ENCODE data around the gene ZNF470.

The ZNF470 gene

GRCh38 chr19:56608274-56608964, 41.2 kb downstream of the ZNF470 start:
- DNase-seq (ENCODE audit: low read depth, low spot score): no peak

- no peak for DNase-seq (ENCODE audit: low read depth, low spot score)
These were observed 44.0 kb downstream of the ZNF470 start for GRCh38 chr19:56611288-56611687.

- no peak for DNase-seq (ENCODE audit: low read depth, low spot score)
These were observed 45.5 kb downstream of the ZNF470 start for GRCh38 chr19:56612737-56613136.

DNA sequence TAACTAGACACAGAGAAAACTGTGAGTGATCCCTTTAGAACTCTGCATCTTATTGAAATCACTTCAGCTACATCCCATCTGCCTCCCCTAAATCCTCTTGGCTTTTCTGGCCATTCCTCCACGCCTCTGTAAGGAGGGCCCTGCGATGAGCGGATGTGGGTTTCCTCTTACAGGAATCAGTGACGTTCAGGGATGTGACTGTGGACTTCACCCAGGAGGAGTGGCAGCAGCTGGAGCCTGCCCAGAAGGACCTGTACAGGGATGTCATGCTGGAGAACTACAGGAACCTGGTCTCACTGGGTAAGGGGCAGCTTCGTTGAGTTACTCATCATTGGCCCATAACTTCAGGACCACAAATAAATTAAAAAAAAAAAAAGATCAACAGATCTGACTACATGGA, 46.4 kb downstream of the ZNF470 start:
- no peak for DNase-seq (ENCODE audit: low read depth, low spot score)

DNA sequence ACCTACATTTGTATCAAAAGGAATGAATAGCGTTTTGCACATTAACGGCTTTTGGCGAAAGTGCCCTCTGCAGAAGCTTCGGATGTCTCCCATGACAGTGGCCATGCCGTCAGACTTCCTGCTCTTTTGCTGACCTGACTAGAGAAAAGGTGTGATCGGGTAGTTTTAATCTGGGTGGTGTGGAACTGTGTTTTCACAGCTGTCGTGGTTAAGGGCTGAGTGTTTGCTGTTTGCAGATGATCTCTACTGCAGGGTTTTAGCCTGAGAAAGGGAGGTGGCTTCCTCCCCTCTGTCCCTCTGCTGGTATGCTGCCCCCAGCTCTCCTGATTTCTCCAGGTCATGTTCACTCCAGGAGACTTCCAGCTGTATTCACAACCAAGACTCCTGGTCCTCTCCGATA, 50.3 kb downstream of the ZNF470 start:
- no peak for DNase-seq (ENCODE audit: low read depth, low spot score)

DNA sequence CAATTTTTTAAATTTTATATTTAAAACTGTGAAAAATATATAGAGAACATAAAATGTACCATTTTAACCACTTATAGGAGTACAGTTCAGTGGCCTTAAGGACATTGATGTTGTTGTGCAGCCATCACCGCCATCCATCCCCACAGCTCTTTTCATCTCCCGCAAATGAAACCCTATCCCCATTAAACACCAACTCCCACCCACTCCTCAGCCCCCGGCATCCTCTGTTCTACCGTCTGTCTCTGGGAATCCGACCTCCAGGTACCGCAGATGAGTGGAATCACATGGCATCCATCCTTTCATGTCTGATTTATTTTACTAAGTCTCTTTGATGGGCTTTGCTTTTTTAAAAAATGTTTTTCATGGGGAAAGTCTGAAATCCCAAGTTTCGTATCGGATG, 51.9 kb downstream of the ZNF470 start:
- DNase-seq (ENCODE audit: low read depth, low spot score): no peak

GRCh38 chr19:56622374-56622773, 55.1 kb downstream of the ZNF470 start:
- no peak for DNase-seq (ENCODE audit: low read depth, low spot score)

DNA sequence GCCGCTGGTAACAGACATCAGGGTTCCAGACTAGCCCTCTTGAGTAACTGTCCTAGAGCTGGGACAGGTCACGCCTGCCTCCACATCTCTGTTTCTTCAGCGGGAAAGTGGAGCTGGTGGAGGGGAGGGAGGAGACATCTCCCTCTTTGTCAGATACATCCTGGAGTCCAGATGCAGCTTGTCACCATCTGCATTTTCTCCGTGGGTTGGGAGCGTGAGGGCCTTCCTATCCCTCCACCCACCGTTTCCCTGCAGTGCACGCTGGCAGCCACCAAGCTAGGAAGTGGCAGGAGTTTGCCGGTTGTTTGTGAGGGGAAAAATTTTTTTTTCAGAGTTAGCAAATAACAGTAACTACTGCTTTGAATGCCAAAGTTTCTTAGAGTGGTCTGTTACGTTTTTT, 55.7 kb downstream of the ZNF470 start:
- DNase-seq (ENCODE audit: low read depth, low spot score): no peak

DNA sequence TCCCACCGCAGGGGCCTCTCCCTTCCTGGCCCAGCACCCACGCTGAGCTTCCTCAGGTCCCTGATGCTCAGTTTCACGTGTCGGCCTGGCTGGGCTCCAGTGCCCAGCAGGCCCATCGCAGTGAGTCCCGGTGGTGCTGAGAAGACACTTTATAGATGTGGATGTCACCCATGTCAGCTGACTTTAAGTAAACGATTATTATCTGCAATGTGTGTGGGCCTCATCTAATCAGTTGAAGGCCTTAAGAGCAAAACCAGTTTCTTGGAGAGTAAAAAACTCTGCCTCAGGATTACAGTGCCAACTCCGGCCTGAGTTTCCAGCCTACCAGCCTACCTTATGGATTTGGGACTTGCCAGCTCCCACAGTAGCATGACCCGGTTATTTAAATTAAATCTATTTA, 58.4 kb downstream of the ZNF470 start:
- no peak for DNase-seq (ENCODE audit: low read depth, low spot score)

GRCh38 chr19:56633021-56633420, 65.8 kb downstream of the ZNF470 start:
- no peak for DNase-seq (ENCODE audit: low read depth, low spot score)

DNA sequence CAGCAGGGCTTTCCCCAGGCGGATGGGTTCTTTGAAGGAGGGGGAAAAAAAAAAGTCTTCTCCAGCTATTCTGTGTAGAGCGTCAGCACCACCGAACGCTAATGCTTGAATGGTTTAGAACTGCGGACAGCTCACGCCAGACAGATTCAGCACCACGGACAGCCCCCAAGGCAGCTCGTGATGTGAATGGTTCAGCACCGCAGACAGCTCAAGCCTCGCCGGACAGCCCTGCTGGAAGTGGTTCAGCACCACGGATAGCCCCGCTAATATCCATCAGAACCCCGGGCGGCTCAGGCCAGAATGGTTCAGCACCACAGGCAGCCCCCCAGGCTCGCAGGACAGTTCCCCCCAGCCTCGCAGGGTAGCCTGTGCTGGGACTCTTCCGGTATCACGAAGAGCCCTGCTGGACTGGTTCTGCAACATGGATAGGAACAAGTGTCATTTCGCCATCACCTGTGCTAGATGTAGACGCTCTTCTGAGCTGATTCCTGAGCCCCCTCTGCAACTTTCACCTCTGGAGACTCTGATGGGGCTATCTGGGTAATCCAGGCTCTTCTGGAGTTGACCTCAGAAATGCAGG, 70.8 kb downstream of the ZNF470 start:
- DNase-seq (ENCODE audit: low read depth, low spot score): peak; percentile 18
